HepG2 (cell line): ENCODE results near the gene CA14. TPM values are rescaled to one million over a fixed set of nuclear protein-coding genes. Genes with fewer than 3 reads are reported as not detected.

Experiments
- ATF2 ChIP-seq: sonication (generic); formaldehyde crosslinking; IDR thresholded peaks from 2 replicates; pipeline ENCODE4 v1.4.0; 2020; ENCODE audit warnings: missing genetic modification reagents
- CSRNP2 ChIP-seq: sonication (generic); formaldehyde crosslinking; conservative IDR thresholded peaks from 2 replicates; pipeline ENCODE4 v1.8.0; 2022; ENCODE audit warnings: low read depth, missing genetic modification reagents
- DNMT1 ChIP-seq: sonication (generic); formaldehyde crosslinking; IDR thresholded peaks from 2 replicates; pipeline ENCODE4 v1.5.1; 2020; ENCODE audit warnings: mild to moderate bottlenecking, missing genetic modification reagents
- EHMT2 ChIP-seq: fragments of 200-600 bp; sonication (generic); IDR thresholded peaks from 2 replicates; pipeline ENCODE4 v1.7.0; 2017; ENCODE audit warnings: antibody characterized with exemption, low read depth, low read length, borderline replicate concordance
- ETV5 ChIP-seq: IDR thresholded peaks from 2 replicates; pipeline ENCODE4 v1.6.1; 2018; ENCODE audit warnings: missing biosample characterization, missing genetic modification reagents, inconsistent platforms, borderline replicate concordance
- EZH2 ChIP-seq: conservative IDR thresholded peaks from 2 replicates; pipeline ENCODE4 v1.6.1; 2012; ENCODE audit warnings: mild to moderate bottlenecking, low read depth, low read length, moderate library complexity
- FOSL1 ChIP-seq: sonication (generic); formaldehyde crosslinking; IDR thresholded peaks from 2 replicates; pipeline ENCODE4 v1.9.0; 2021; ENCODE audit warnings: missing genetic modification reagents, borderline replicate concordance
- FOSL2 ChIP-seq: sonication (generic); formaldehyde crosslinking; IDR thresholded peaks from 2 replicates; pipeline ENCODE4 v1.4.0; 2020; ENCODE audit warnings: missing genetic modification reagents
- HNRNPH1 ChIP-seq: fragments of 200-400 bp; formaldehyde crosslinking; optimal IDR thresholded peaks from 2 replicates; pipeline ENCODE3; 2017; ENCODE audit warnings: mild to moderate bottlenecking, low read depth, low read length
- HOXD1 ChIP-seq: sonication (generic); formaldehyde crosslinking; IDR thresholded peaks from 2 replicates; pipeline ENCODE4 v1.5.0; 2020; ENCODE audit warnings: missing genetic modification reagents
- IKZF1 ChIP-seq: fragments of 450-650 bp; IDR thresholded peaks from 2 replicates; pipeline ENCODE4 v1.7.1; 2016
- IRF9 ChIP-seq: sonication (generic); formaldehyde crosslinking; IDR thresholded peaks from 2 replicates; pipeline ENCODE4 v1.8.0; 2022; ENCODE audit warnings: missing genetic modification reagents, mild to moderate bottlenecking, borderline replicate concordance
- KAT8 ChIP-seq: IDR thresholded peaks from 2 replicates; pipeline ENCODE4 v1.6.1; 2016; ENCODE audit warnings: missing genetic modification reagents, missing compliant biosample characterization
- KLF11 ChIP-seq: IDR thresholded peaks from 2 replicates; pipeline ENCODE4 v1.6.1; 2016; ENCODE audit warnings: missing compliant biosample characterization
- MXD4 ChIP-seq: IDR thresholded peaks from 2 replicates; pipeline ENCODE4 v1.6.1; 2016; ENCODE audit warnings: mild to moderate bottlenecking, missing biosample characterization, missing genetic modification reagents
- NONO ChIP-seq, 2 experiments: fragments of 450-650 bp in 1 of 2; sonication (generic) in 1 of 2; formaldehyde crosslinking in 1 of 2; IDR thresholded peaks in 1 of 2; conservative IDR thresholded peaks in 1 of 2; 2 replicates each; pipeline versions ENCODE4 v1.6.1 to v1.8.0; 2017 to 2022; ENCODE audit warnings: mild to moderate bottlenecking in 1 of 2, missing genetic modification reagents in 1 of 2, moderate library complexity in 1 of 2
- REPIN1 ChIP-seq: sonication (generic); formaldehyde crosslinking; IDR thresholded peaks from 2 replicates; pipeline ENCODE4 v1.8.0; 2022; ENCODE audit warnings: missing genetic modification reagents, low read depth, mild to moderate bottlenecking, borderline replicate concordance
- RXRA ChIP-seq: sonication (generic); formaldehyde crosslinking; IDR thresholded peaks from 2 replicates; pipeline ENCODE4 v1.5.1; 2020; ENCODE audit warnings: missing genetic modification reagents
- SATB2 ChIP-seq: sonication (generic); formaldehyde crosslinking; IDR thresholded peaks from 2 replicates; pipeline ENCODE4 v1.5.0; 2020; ENCODE audit warnings: missing genetic modification reagents
- SUZ12 ChIP-seq: fragments of 150-350 bp; IDR thresholded peaks from 2 replicates; pipeline ENCODE4 v1.6.1; 2014; ENCODE audit warnings: low read depth, low read length
- TSC22D2 ChIP-seq: sonication (generic); formaldehyde crosslinking; IDR thresholded peaks from 2 replicates; pipeline ENCODE4 v1.5.1; 2020; ENCODE audit warnings: missing genetic modification reagents, mild to moderate bottlenecking, borderline replicate concordance
- ZNF136 ChIP-seq: sonication (generic); formaldehyde crosslinking; IDR thresholded peaks from 2 replicates; pipeline ENCODE4 v1.8.1; 2022; ENCODE audit warnings: low read depth, mild to moderate bottlenecking, moderate library complexity, missing genetic modification reagents
- ZNF564 ChIP-seq: sonication (generic); formaldehyde crosslinking; IDR thresholded peaks from 2 replicates; pipeline ENCODE4 v1.8.1; 2023; ENCODE audit warnings: mild to moderate bottlenecking, missing genetic modification reagents
- ZNF570 ChIP-seq: sonication (generic); formaldehyde crosslinking; IDR thresholded peaks from 2 replicates; pipeline ENCODE4 v1.4.0; 2020; ENCODE audit warnings: mild to moderate bottlenecking, missing genetic modification reagents, borderline replicate concordance
- ZNF616 ChIP-seq: sonication (generic); formaldehyde crosslinking; IDR thresholded peaks from 2 replicates; pipeline ENCODE4 v1.5.0; 2020; ENCODE audit warnings: low read depth, mild to moderate bottlenecking, missing genetic modification reagents
- ZNF629 ChIP-seq: sonication (generic); formaldehyde crosslinking; conservative IDR thresholded peaks from 2 replicates; pipeline ENCODE4 v1.5.0; 2020; ENCODE audit warnings: missing genetic modification reagents
- ZNF746 ChIP-seq: sonication (generic); formaldehyde crosslinking; IDR thresholded peaks from 2 replicates; pipeline ENCODE4 v1.8.0; 2022; ENCODE audit warnings: mild to moderate bottlenecking, missing genetic modification reagents
- ZNF792 ChIP-seq: IDR thresholded peaks from 2 replicates; pipeline ENCODE4 v1.6.1; 2016
- ZZZ3 ChIP-seq: sonication (generic); formaldehyde crosslinking; IDR thresholded peaks from 2 replicates; pipeline ENCODE4 v1.4.0; 2020; ENCODE audit warnings: missing genetic modification reagents, mild to moderate bottlenecking, borderline replicate concordance
- polyA plus RNA-seq, 8 experiments: library from polyadenylated mRNA; depleted of rRNA in 3 of 8; stranded (reverse) in 7 of 8; unstranded in 1 of 8; fragments of >200 nt; fragmentation: Illumina TruSeq in 4 of 8; extraction: Trizol in 4 of 8; gene quantifications; 2 replicates each; pipeline versions ENCODE4 v1.2.1 to v1.2.3, GENCODE V29; 2011 to 2016; ENCODE audit warnings: low read depth in 4 of 8, missing spikeins in 1 of 8, mixed read lengths in 1 of 8; ENCODE audit not compliant: insufficient read depth in 1 of 8
- total RNA-seq, 5 experiments: library from RNA; depleted of rRNA; stranded (reverse); fragments of >200 nt; fragmentation: Illumina TruSeq; extraction: Trizol; gene quantifications; 2 replicates each; pipeline ENCODE4 v1.2.3, GENCODE V29; 2016; ENCODE audit warnings: low read depth in 1 of 5

CA14 gene
- total and polyA plus RNA-seq, 2 of the 13 experiments (the other 11 are each of a cell fraction or from before 2014, with no cell fraction given) = 2.4 to 8.5 TPM

- no peak for TF ChIP-seq TSC22D2 (CRISPR knock-in tag)
- no peak for TF ChIP-seq EHMT2
- TF ChIP-seq RXRA (CRISPR knock-in tag) = no peak; the same call in 1 of the 2 replicates
- TF ChIP-seq ZNF564 (CRISPR knock-in tag) = peak; percentile 33; the same call in 1 of the 2 replicates
- TF ChIP-seq IRF9 = no peak
- TF ChIP-seq ZNF616 (CRISPR knock-in tag) = no peak
- TF ChIP-seq EZH2 = no peak
- no peak for TF ChIP-seq MXD4 (CRISPR knock-in tag)
- no peak for TF ChIP-seq NONO (IDR thresholded peaks at IDR 0.05)
- no peak; the same call in 1 of the 2 replicates for TF ChIP-seq NONO (CRISPR knock-in tag; conservative IDR thresholded peaks at IDR 0.05)
- TF ChIP-seq ATF2 (CRISPR knock-in tag) = no peak
- TF ChIP-seq FOSL1 (CRISPR knock-in tag) = no peak
- no peak for TF ChIP-seq ZNF570 (CRISPR knock-in tag)
- TF ChIP-seq ZZZ3 (CRISPR knock-in tag) = no peak
- no peak for TF ChIP-seq HNRNPH1
- no peak for TF ChIP-seq KLF11 (CRISPR knock-in tag)
- TF ChIP-seq KAT8 = no peak
- TF ChIP-seq ZNF746 = no peak
- no peak for TF ChIP-seq FOSL2 (CRISPR knock-in tag)
- no peak for TF ChIP-seq HOXD1 (CRISPR knock-in tag)
- no peak for TF ChIP-seq SATB2 (CRISPR knock-in tag)
- no peak for TF ChIP-seq SUZ12
- no peak for TF ChIP-seq ZNF136 (CRISPR knock-in tag)
- TF ChIP-seq REPIN1 (CRISPR knock-in tag) = no peak
- no peak for TF ChIP-seq CSRNP2 (CRISPR knock-in tag)
- TF ChIP-seq ETV5 (CRISPR knock-in tag) = no peak
- TF ChIP-seq ZNF629 (CRISPR knock-in tag) = no peak
- no peak for TF ChIP-seq ZNF792 (CRISPR knock-in tag)
- no peak for TF ChIP-seq IKZF1
- no peak for TF ChIP-seq DNMT1 (CRISPR knock-in tag)
These were observed at the start of gene CA14 (continued) for GRCh38 chr1:150257624-150258585.
